Brain pericyte (primary cell): ENCODE data around the gene OR1J2.

Source experiments
- DNase-seq: peaks from one replicate; pipeline ENCODE4 v3.0.0-alpha.2; 2012; ENCODE audit warnings: low read depth, low spot score

Gene OR1J2

DNA sequence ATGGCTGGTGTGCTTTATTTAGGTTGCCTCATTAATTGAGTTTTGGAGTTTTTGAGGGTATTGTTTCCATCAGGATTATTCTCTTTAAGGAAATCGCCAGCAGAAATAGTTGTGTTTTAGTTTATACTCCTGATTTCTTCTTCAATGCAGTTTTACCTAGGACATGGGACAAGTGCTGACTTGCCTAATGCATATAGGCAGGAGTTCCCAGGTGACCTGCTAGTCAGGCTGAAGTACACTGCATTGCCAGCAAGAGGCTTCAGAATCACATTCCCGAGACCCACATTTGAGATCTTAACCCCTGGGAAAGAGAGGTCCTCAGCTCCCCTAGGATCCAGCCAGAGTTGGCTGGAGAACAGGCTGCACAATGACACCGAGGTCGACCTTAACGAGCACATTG, 40.8 kb downstream of the OR1J2 start:
- no peak for DNase-seq

DNA sequence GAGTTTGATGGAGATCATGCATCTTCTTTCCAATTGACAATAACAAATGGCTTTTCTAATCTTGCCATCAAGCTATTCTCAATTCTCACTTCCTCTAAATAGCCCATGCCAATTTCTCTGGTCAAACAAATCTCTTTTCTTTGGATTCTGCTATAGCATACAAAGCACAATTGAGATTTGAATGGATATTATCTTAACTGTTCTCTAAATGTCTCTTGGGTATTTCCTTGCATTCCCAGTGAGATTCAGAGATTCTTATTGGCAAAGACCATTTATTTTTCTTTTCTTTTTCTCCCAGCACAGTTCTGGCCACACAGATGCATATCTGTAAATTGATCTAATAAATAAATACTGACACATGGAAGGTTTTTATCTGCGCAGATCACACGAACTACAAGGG, 42.2 kb downstream of the OR1J2 start, which contains the start of gene OR1N2:
OR1N2 (plus strand) TSS at position 301 of the 400 bp plus-strand sequence. CDS start 100 bp downstream, outside the sequence.
- no peak for DNase-seq
